Measurements from ENCODE around the gene CSKMT.
"Not testable (repeated sequence)": the region's sequence is repeated elsewhere in the genome, so short reads cannot be mapped to it uniquely, and the experiment has no call there.

- TF ChIP-seq CTCF (IDR thresholded peaks at IDR 0.05 in 2 of 3, conservative IDR thresholded peaks at IDR 0.05 in 1 of 3; ENCODE audit: borderline replicate concordance in 1 of 3, insufficient read depth in 1 of 3, low read depth in 2 of 3, low read length in 2 of 3); ZNF274 (IDR thresholded peaks at IDR 0.05; ENCODE audit: low read depth, low read length); POLR2A (IDR thresholded peaks at IDR 0.05; ENCODE audit: borderline replicate concordance, extremely low read depth, insufficient read depth, insufficient read length); EZH2 (IDR thresholded peaks at IDR 0.05); EZH2phosphoT487 (IDR thresholded peaks at IDR 0.05; ENCODE audit: borderline replicate concordance); POLR2AphosphoS5 (IDR thresholded peaks at IDR 0.05; ENCODE audit: low read depth, low read length); JUND (IDR thresholded peaks at IDR 0.05); RAD21 (IDR thresholded peaks at IDR 0.05; ENCODE audit: low read depth); CEBPB (IDR thresholded peaks at IDR 0.05; ENCODE audit: low read depth); ATF3 (IDR thresholded peaks at IDR 0.05): not testable (repeated sequence)
Observed at GRCh38 chr11:62675415-62675814, 10.3 kb downstream of the CSKMT start.

All from HCT116 (cell line).